ENCODE results near the gene TMEM53.

DNA sequence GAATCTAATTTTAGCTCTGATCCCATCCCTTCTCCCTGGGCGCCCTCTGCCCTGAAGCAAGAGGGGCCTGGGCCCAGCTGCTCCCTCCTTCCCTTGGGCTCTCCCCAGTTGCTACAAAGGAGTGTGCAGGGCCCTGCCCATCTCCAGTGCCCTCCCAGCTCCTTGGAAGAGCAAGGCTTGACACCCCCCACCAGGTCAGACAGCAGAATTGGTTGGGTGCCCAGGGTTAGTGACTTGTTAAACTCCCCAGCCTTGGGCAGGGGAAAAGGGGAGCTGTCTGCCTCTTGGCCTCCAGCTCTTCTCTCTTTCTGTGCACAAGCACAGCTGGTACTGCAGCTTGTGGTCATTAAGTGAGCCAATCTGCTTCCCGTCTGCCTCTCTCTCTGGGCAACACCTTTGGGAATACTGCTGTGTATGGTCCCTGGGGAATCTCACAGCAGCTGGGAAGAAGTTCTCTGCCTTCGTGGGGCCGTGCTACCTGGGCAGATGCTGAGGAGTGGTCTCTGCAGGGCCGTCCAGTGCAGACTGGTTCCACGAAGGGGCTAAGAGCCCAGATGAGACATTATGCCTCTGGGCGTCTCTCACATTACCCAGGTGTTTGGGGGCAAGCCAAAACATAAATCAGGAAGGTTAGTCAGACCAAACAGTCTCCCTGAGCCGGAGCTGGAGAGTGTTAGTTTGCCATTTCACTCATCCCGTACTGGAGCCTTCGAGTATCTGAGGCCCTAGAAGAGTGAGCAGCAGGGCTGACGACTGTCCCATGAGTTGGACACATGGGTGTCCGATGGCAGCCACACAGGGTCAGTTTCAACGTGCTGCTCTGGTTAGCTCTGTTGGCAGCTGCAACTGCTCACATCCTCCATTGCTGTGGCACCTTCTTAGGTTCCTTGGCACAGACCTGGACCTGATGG lies 37.3 kb downstream of the TMEM53 start:
- TF ChIP-seq, protein P1, sequence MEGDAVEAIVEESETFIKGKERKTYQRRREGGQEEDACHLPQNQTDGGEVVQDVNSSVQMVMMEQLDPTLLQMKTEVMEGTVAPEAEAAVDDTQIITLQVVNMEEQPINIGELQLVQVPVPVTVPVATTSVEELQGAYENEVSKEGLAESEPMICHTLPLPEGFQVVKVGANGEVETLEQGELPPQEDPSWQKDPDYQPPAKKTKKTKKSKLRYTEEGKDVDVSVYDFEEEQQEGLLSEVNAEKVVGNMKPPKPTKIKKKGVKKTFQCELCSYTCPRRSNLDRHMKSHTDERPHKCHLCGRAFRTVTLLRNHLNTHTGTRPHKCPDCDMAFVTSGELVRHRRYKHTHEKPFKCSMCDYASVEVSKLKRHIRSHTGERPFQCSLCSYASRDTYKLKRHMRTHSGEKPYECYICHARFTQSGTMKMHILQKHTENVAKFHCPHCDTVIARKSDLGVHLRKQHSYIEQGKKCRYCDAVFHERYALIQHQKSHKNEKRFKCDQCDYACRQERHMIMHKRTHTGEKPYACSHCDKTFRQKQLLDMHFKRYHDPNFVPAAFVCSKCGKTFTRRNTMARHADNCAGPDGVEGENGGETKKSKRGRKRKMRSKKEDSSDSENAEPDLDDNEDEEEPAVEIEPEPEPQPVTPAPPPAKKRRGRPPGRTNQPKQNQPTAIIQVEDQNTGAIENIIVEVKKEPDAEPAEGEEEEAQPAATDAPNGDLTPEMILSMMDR (IDR thresholded peaks at IDR 0.05), result no peak
- no peak for TF ChIP-seq EP300 (IDR thresholded peaks at IDR 0.05)
